Amniotic stem cell (primary cell): ENCODE results near the gene RSPO3.
"Not testable (repeated sequence)": the region's sequence is repeated elsewhere in the genome, so short reads cannot be mapped to it uniquely, and the experiment has no call there.

ENCODE experiments used
- DNase-seq: peaks from one replicate; lab custom pipeline; 2025; lab: John Stamatoyannopoulos, UW

Gene RSPO3, protein sequence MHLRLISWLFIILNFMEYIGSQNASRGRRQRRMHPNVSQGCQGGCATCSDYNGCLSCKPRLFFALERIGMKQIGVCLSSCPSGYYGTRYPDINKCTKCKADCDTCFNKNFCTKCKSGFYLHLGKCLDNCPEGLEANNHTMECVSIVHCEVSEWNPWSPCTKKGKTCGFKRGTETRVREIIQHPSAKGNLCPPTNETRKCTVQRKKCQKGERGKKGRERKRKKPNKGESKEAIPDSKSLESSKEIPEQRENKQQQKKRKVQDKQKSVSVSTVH

GRCh38 chr6:127118298-127119101, at the start of gene RSPO3:
Gene RSPO3 (plus strand): TSS chr6:127118671. CDS start chr6:127119193, 522 bp downstream.
- no peak for DNase-seq

GRCh38 chr6:127069659-127070279, 48.7 kb upstream of the RSPO3 start:
- no peak for DNase-seq

GRCh38 chr6:127073222-127073621, 45.2 kb upstream of the RSPO3 start:
- DNase-seq: no peak

- DNase-seq: no peak
Measured at GRCh38 chr6:127076466-127076865, 42.0 kb upstream of the RSPO3 start.

DNA sequence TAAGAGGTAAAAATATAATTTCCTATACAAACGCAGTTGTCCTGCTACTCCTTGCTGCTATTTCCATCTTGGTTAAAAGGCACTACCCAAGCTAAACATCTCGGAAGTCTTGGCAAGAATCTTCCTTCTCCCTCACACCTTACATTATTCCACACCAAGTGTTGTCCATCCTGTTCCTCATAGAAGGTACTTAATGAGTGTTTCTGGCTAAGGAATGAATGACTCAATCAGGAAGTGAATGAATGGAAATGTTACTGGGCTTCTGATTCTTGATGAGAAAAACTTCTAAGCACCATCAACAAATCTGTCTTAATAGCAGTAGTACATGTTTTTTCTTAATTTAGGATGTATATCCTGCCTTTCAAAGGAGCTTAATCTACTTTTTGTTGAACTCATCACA, 40.6 kb upstream of the RSPO3 start:
- no peak for DNase-seq

DNA sequence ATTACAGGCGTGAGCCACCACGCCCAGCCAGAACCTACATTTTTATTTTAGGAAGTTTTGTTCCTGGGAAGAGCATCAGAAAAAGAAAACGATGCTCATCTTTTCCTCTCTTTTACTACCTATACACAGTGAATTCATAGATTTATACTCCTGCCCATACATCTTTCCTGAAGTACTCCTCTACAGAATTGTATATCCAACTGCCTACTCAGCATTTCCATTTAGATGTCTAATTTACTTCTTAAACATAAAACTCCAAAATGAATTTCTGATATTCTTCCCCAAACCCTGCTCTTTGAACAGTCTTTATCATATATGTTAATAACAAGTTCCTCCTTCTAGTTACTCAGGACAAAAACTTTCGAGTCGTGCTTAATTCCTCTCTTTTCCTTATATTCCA, 39.8 kb upstream of the RSPO3 start:
- no peak for DNase-seq

- DNase-seq: no peak
Measured at GRCh38 chr6:127079681-127080080, 38.8 kb upstream of the RSPO3 start.

DNA sequence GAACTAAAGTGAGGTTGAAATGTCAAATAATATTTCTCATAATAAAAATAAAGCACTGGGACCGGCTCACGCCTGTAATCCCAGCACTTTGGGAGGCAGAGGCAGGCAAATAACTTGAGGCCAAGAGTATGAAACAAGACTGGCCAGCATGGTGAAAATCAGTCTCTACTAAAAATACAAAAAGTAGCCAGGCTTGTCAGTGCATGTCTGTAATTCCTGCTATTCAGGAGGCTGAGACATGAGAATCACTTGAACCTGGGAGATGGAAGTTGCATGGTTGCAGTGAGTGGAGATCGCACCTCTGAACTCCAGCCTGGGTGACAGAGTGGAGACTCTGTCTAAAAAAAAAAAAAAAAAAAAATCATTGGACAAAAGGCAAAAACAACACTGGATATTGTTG, 38.4 kb upstream of the RSPO3 start:
- DNase-seq: no peak

DNA sequence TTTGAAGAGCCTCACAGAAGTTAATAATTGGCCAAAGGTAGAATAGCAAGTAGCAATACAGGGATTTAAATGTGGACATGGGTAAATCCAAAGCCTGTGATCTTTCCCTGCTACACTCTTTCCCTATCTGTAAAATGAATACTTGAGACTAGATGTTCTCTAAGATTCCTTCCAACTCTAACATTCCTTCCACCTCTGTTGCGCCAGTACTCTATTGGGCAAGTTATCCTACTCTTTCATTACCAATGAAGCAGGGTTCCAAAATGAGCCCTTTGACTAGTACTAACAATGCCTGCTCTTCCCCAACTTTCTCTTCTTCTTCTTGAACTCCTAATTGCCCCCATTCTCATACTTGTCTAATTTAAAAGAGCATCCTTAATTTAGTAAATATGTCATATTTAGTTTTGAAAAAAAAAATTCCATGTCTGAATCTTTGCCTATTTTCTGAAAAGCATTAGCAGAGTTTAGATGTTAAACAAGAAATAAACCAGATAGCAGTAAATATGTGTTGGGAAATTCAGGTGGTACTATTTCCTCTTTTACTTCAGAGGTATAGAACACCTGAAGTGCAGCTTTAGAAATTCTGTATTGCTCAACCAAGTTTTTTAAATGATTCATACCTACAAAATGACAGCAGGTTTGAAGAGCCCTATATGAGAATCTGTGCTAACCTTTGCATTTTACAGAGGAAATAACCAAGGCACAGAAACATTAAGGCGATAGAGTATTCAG, 35.1 kb upstream of the RSPO3 start:
- DNase-seq: no peak

DNA sequence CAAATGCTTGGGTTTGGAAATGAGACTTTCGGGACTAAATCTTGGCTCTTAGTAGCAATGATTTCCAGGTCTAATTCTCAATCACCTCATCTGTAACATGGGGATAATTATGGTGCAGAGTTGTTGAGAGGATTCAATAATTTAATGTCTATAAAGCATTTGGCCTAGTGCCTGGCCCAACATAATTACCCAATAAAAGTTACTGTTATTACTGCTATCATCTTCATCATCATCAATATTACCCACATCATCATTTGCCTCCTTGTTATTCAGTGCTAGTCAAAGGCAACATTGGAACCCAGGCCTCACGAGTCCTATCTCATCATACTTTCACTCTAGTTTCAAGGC, 34.5 kb upstream of the RSPO3 start:
- no peak for DNase-seq

- DNase-seq: no peak
Measured at GRCh38 chr6:127085181-127085580, 33.3 kb upstream of the RSPO3 start.

GRCh38 chr6:127090051-127090450, 28.4 kb upstream of the RSPO3 start:
- DNase-seq: no peak

DNA sequence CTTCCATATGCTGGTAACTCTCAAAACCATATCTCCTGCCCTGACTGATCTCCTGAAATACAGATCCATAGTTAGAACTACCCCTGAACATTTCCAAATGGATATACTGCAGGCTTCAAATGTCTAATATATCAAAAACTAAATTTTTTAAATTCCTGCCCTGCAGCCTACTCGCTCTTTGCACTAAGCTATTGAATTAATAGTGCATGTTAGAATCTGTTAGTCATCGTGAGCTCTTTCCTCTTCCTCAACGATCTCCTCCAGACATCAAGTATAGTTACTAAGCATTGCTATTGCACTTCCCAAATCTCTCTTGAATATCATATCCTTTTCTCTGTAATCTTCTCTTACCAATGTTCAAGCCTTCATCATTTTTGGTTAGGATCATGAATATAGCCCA, 26.0 kb upstream of the RSPO3 start:
- no peak for DNase-seq

DNA sequence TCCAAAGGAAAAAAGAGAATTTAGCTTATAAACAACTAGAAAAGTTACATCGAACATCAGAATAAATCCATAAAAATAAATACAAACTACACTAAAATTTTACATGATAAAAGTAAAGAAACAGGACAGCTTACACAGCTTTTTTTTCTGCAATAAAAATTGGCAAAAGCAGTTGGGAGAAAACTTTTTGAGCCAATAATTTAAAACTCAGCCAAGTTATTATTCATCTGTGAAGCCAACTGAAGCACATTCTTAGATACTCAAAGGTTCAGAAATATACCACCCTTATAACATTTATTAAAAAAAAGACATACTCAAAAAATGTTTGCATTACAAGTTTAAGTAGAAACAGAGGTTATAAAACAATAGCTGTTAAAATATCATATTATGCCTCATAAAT, 23.7 kb upstream of the RSPO3 start:
- no peak for DNase-seq

DNA sequence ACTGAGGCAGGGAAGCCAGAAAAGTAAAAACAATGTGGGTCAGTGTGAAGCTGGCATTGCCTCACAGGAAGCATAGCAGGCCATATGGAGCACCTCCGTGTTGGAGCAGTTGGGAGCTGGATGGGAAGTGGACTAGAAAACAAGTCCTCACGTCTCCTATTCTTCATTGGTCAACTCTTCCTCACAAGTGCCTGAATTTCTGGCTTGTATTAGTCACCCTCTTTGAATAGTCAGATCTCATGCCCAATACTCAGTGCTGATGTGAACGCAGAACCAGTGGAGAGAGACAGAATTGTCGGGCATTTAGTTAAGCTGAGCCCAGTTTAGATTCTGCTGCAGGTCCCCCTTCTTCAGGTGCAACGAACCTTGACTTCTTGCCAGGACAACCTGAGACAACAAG, 22.3 kb upstream of the RSPO3 start:
- no peak for DNase-seq

GRCh38 chr6:127097442-127097841, 21.0 kb upstream of the RSPO3 start:
- not testable (repeated sequence) for DNase-seq

GRCh38 chr6:127100510-127101140, 17.8 kb upstream of the RSPO3 start:
- DNase-seq: no peak

- DNase-seq: no peak
Measured at GRCh38 chr6:127102299-127102698, 16.2 kb upstream of the RSPO3 start.

- no peak for DNase-seq
Measured at GRCh38 chr6:127102859-127103258, 15.6 kb upstream of the RSPO3 start.

DNA sequence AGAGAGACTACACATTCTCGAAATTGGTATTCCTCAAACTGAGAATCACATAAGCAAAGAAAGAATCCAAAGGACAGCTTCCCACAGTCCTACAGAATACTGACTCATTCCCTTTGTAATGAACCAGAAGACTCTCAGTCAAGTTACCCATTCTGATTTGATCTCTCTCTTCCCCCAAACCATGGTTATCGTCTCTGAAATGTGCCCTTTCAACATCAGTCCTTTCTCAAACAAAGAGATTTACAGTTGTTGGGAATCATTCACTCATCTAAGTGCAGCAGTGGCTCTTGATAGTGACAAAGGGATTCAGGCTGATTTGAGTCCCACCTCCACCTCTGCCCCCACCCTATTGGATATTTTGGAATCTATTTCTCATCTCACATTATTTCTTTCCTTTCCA, 15.0 kb upstream of the RSPO3 start:
- no peak for DNase-seq

DNA sequence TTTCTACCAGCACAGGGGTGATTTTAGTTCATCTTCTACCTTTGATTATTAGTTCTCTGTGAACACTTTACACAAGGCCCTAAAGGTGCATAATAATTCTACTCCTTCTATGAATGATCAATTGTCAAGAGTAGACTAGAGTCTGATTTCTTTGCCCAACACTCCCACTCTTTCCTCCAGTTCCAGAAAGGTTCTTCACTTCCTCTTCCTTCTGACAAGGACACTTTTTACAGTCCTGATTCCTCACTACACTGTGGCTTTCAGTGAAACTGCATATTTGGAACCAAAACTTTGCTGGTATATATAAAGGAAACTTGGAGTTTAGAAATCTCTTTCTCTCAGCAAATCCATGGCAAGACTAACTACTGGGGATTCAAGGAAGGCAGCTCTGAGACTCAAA, 10.6 kb upstream of the RSPO3 start:
- DNase-seq: no peak

GRCh38 chr6:127110712-127111111, 7.8 kb upstream of the RSPO3 start:
- no peak for DNase-seq
